ENCODE measurements around the gene CAMK2D. TPM values are rescaled to one million over a fixed set of nuclear protein-coding genes. Genes with fewer than 3 reads are reported as not detected.

The CAMK2D gene
- total RNA-seq, 1 experiment from 2014 or later = 22.1 TPM

DNA sequence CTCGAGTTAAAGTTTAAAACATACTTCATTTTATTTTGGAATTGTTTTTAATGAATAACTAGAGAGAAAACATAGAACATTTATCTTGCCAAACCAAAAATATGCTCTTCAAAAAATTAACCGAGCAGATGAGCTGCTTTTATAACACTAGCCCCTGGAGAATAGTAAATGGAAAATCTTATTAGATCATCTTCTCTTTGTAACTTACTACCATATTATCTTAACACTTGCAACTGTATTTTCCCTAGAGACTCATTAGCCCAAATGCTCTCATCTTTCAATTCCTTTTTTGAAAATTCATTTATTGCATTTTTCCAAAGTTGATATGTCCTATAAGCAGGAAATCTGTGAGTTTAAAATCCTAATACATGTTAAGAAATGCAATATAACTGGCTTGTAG is 143.3 kb downstream of the CAMK2D start:
- DNase-seq = no peak
- Mint-ChIP-seq H3K36me3 (ENCODE audit: insufficient read depth, unreplicated experiment) (no peaks in the 10 kb centered on the region), H3K27ac (ENCODE audit: unreplicated experiment) (no peak overlapping the region), H3K4me1 (ENCODE audit: low read depth, unreplicated experiment) (peaks cover 8% of the 10 kb centered on the region), H3K27me3 (ENCODE audit: unreplicated experiment) (no peaks in the 10 kb centered on the region), H3K4me3 (ENCODE audit: low read depth, unreplicated experiment) (no peak overlapping the region), H3K9me3 (ENCODE audit: low read depth, unreplicated experiment) (peaks cover 2% of the 10 kb centered on the region)
- intact Hi-C loops (cut with micrococcal nuclease; ENCODE audit: unreplicated experiment) = no loop called here
- TF ChIP-seq, protein P1, sequence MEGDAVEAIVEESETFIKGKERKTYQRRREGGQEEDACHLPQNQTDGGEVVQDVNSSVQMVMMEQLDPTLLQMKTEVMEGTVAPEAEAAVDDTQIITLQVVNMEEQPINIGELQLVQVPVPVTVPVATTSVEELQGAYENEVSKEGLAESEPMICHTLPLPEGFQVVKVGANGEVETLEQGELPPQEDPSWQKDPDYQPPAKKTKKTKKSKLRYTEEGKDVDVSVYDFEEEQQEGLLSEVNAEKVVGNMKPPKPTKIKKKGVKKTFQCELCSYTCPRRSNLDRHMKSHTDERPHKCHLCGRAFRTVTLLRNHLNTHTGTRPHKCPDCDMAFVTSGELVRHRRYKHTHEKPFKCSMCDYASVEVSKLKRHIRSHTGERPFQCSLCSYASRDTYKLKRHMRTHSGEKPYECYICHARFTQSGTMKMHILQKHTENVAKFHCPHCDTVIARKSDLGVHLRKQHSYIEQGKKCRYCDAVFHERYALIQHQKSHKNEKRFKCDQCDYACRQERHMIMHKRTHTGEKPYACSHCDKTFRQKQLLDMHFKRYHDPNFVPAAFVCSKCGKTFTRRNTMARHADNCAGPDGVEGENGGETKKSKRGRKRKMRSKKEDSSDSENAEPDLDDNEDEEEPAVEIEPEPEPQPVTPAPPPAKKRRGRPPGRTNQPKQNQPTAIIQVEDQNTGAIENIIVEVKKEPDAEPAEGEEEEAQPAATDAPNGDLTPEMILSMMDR (IDR thresholded peaks at IDR 0.05; ENCODE audit: unreplicated experiment) = no peak
- BruUV-seq (replicated peaks) = no TSS peak
- CTCF ChIA-PET = no interaction called here

DNA sequence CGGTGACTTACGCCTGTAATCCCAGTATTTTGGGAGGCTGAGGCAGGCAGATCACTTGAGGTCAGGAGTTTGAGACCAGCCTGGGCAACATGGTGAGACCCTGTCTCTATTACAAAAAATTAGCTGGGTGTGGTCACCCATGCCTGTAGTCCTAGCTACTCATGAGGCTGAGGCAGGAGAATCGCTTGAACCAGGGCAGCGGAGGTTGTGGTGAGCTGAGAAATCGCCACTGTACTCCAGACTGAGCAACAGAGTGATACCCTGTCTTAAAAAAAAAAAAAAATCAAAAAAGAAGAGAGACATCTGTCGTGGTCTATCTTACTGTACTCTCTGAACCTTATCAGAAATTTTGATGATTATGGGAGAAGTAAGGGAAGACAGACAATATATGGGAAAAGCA is 144.3 kb downstream of the CAMK2D start:
- BruUV-seq (replicated peaks) = no TSS peak
- peaks cover 2% of the 10 kb centered on the region for H3K9me3 Mint-ChIP-seq (ENCODE audit: low read depth, unreplicated experiment)
- intact Hi-C loops (cut with micrococcal nuclease; ENCODE audit: unreplicated experiment) = no loop called here

DNA sequence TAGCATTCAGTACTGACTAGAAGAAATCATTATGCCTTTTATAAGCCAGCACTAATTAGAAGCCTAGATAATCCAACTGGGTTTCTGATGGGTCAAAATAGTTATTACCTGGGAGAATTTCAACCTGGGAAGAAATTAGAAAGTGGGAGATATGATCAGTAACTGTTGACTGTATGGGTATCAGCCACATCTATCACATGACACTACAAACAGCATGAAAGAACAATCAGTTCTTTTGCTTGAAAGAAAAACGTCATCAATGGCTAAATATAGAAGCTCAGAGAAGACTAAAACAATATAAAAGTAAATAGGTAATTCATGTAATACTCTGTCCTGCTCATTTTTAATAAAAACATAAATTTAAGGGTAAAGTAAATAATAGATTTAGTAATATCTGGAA is 145.1 kb downstream of the CAMK2D start:
- DNase-seq = no peak
- CTCF ChIA-PET = no interaction called here
- Mint-ChIP-seq H3K4me3 (ENCODE audit: low read depth, unreplicated experiment) (no peak overlapping the region), H3K27ac (ENCODE audit: unreplicated experiment) (no peak overlapping the region), H3K9me3 (ENCODE audit: low read depth, unreplicated experiment) (peaks cover 2% of the 10 kb centered on the region), H3K36me3 (ENCODE audit: insufficient read depth, unreplicated experiment) (no peaks in the 10 kb centered on the region), H3K27me3 (ENCODE audit: unreplicated experiment) (no peaks in the 10 kb centered on the region), H3K4me1 (ENCODE audit: low read depth, unreplicated experiment) (peaks cover 8% of the 10 kb centered on the region)
- no TSS peak for BruUV-seq (replicated peaks)
- TF ChIP-seq, protein P1 (IDR thresholded peaks at IDR 0.05; ENCODE audit: unreplicated experiment) = no peak
- intact Hi-C loops (cut with micrococcal nuclease; ENCODE audit: unreplicated experiment) = no loop called here

More for the DNA sequence above, 144.3 kb downstream of the CAMK2D start:
- no peaks in the 10 kb centered on the region for H3K27me3 Mint-ChIP-seq (ENCODE audit: unreplicated experiment)
- CTCF ChIA-PET = no interaction called here
- H3K36me3 Mint-ChIP-seq (ENCODE audit: insufficient read depth, unreplicated experiment) = no peaks in the 10 kb centered on the region
- H3K4me3 Mint-ChIP-seq (ENCODE audit: low read depth, unreplicated experiment) = no peak overlapping the region
- TF ChIP-seq, protein P1 (IDR thresholded peaks at IDR 0.05; ENCODE audit: unreplicated experiment) = no peak
- no peak overlapping the region for H3K27ac Mint-ChIP-seq (ENCODE audit: unreplicated experiment)
- no peak for DNase-seq
- H3K4me1 Mint-ChIP-seq (ENCODE audit: low read depth, unreplicated experiment) = peaks cover 8% of the 10 kb centered on the region

DNA sequence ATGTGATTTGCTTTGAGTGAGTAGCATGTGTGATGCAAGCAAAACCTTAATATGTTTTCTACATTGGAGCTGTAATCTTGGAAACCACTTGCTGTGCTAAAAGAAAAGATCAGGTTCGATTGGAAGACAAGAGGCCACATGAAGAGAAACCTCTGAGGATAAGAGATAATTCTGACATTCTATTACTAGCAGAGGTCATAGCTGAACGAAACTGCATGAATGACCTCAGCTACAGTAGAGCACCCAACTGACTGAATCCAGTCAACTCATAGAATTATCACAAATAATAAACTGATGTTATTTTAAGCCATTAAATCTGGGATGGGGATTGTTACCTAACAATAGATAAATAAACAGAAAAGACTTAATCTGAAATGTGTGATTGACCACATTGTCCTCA is 147.1 kb downstream of the CAMK2D start:
- H3K27me3 Mint-ChIP-seq (ENCODE audit: unreplicated experiment) = no peaks in the 10 kb centered on the region
- H3K4me1 Mint-ChIP-seq (ENCODE audit: low read depth, unreplicated experiment) = peaks cover 8% of the 10 kb centered on the region
- CTCF ChIA-PET = no interaction called here
- no peak overlapping the region for H3K27ac Mint-ChIP-seq (ENCODE audit: unreplicated experiment)
- DNase-seq = no peak
- H3K36me3 Mint-ChIP-seq (ENCODE audit: insufficient read depth, unreplicated experiment) = no peaks in the 10 kb centered on the region
- H3K4me3 Mint-ChIP-seq (ENCODE audit: low read depth, unreplicated experiment) = no peak overlapping the region
- intact Hi-C loops (cut with micrococcal nuclease; ENCODE audit: unreplicated experiment) = no loop called here
- H3K9me3 Mint-ChIP-seq (ENCODE audit: low read depth, unreplicated experiment) = peaks cover 2% of the 10 kb centered on the region
- no TSS peak for BruUV-seq (replicated peaks)
- TF ChIP-seq, protein P1 (IDR thresholded peaks at IDR 0.05; ENCODE audit: unreplicated experiment) = no peak

All from Calu3 (cell line).